GM23248 (cell line): Measurements from ENCODE around the gene ATP10A. TPM values are rescaled to one million over a fixed set of nuclear protein-coding genes. Genes with fewer than 3 reads are reported as not detected.

Experiments used
- DNase-seq: peaks from one replicate; pipeline ENCODE4 v3.0.0-alpha.2; 2015
- H2AFZ ChIP-seq: fragments of 200-600 bp; sonication (generic); 2 replicates; pipeline ENCODE4 v1.6.1; 2016; ENCODE audit warnings: antibody characterized with exemption
- H3F3A ChIP-seq: fragments of 200-600 bp; sonication (generic); 2 replicates; pipeline ENCODE4 v1.6.1; 2016; ENCODE audit warnings: mild to moderate bottlenecking, antibody characterized with exemption, mixed run types; ENCODE audit not compliant: insufficient read depth
- H3K27ac ChIP-seq: fragments of 200-600 bp; sonication (generic); 2 replicates; pipeline ENCODE4 v1.5.1; 2016; ENCODE audit warnings: mild to moderate bottlenecking
- H3K27me3 ChIP-seq: fragments of 200-600 bp; sonication (generic); replicated peaks from 2 replicates; pipeline ENCODE4 v1.6.1; 2016; ENCODE audit warnings: mild to moderate bottlenecking; ENCODE audit not compliant: insufficient read depth
- H3K36me3 ChIP-seq: fragments of 200-600 bp; sonication (generic); 2 replicates; pipeline ENCODE4 v1.6.1; 2016; ENCODE audit warnings: low read depth, mild to moderate bottlenecking
- H3K4me1 ChIP-seq: fragments of 200-600 bp; sonication (generic); 2 replicates; pipeline ENCODE4 v1.6.1; 2016; ENCODE audit warnings: mild to moderate bottlenecking; ENCODE audit not compliant: insufficient read depth
- H3K4me2 ChIP-seq: fragments of 200-600 bp; sonication (generic); one replicate; pipeline ENCODE4 v1.6.1; 2016; ENCODE audit warnings: mild to moderate bottlenecking; ENCODE audit not compliant: unreplicated experiment
- H3K4me3 ChIP-seq: fragments of 200-600 bp; sonication (generic); 2 replicates; pipeline ENCODE4 v1.5.1; 2016; ENCODE audit warnings: mild to moderate bottlenecking
- H3K79me2 ChIP-seq: fragments of 200-600 bp; sonication (generic); 2 replicates; pipeline ENCODE4 v1.6.1; 2016; ENCODE audit warnings: mild to moderate bottlenecking; ENCODE audit not compliant: insufficient read depth
- H3K9ac ChIP-seq: fragments of 200-600 bp; sonication (generic); 2 replicates; pipeline ENCODE4 v1.6.1; 2016; ENCODE audit warnings: mild to moderate bottlenecking
- H3K9me2 ChIP-seq: fragments of 200-600 bp; sonication (generic); 2 replicates; pipeline ENCODE4 v1.6.1; 2016; ENCODE audit warnings: mixed run types, mild to moderate bottlenecking, moderate library complexity; ENCODE audit not compliant: insufficient read depth
- H3K9me3 ChIP-seq: fragments of 200-600 bp; sonication (generic); one replicate; pipeline ENCODE4 v1.6.1; 2017; ENCODE audit warnings: low read depth
- H4K20me1 ChIP-seq: fragments of 200-600 bp; sonication (generic); 2 replicates; pipeline ENCODE4 v1.6.0; 2016; ENCODE audit not compliant: insufficient read depth
- EZH2 ChIP-seq: fragments of 200-600 bp; sonication (generic); IDR thresholded peaks from 2 replicates; pipeline ENCODE4 v1.6.1; 2018; ENCODE audit warnings: antibody characterized with exemption, mild to moderate bottlenecking; ENCODE audit not compliant: insufficient read depth, poor library complexity, severe bottlenecking
- EZH2phosphoT487 ChIP-seq: fragments of 200-600 bp; sonication (generic); IDR thresholded peaks from 2 replicates; pipeline ENCODE4 v1.6.1; 2018; ENCODE audit warnings: antibody characterized with exemption, moderate library complexity, mild to moderate bottlenecking, low read depth; ENCODE audit not compliant: insufficient read depth
- WGBS, 2 experiments: methylation state at CpG; one replicate each; pipeline ENCODE4 v1.1.6; 2015 to 2017; ENCODE audit warnings: low lambda C conversion rate in 2 of 2, low coverage in 1 of 2; ENCODE audit errors: missing lambda C conversion rate in 2 of 2; 5-methylcytosine and 5-hydroxymethylcytosine counted together
- in situ Hi-C: fragments of 300-500 bp; cut with MboI; formaldehyde crosslinking; loops from 2 replicates; pipeline ENCODE4 v1.15.0; 2020
- polyA plus RNA-seq: library from polyadenylated mRNA; unstranded; fragments of >200 nt; fragmentation: Nextera tagmentation; extraction: Ambion mirVana; gene quantifications from 2 replicates; pipeline ENCODE4 v1.2.1, GENCODE V29; 2016
- total RNA-seq: library from RNA; depleted of rRNA; stranded (reverse); fragments of >200 nt; shearing (Covaris generic); gene quantifications from 2 replicates; pipeline ENCODE4 v1.2.3, GENCODE V29; 2014

ATP10A gene
- total and polyA plus RNA-seq, 2 experiments from 2014 or later: 20.4 to 64.1 TPM

DNA sequence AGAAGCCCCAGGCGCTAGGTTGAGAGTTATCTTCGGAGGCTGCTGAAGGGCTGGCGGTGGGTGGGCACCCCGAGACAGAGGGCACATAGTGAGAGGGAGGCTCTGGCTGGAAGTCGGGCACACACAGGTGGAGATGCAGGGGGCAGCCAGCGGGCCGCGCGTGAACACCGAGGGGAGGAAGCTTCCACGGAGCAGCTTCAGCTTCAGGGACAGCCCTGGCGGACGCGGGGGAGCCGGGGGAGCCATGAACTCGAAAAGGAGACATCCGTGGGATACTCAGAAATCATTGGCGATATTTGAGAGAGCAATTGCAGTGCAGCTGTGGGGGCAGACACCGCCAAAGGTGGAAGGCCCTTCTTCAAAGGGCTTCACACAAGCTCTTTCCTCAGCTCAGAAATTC, 204.6 kb downstream of the ATP10A start:
- no peaks in the 10 kb centered on the region for H3K9me3 ChIP-seq
- no peaks in the 10 kb centered on the region for H3K36me3 ChIP-seq
- 82 to 89% methylated on average over 16 to 19 of the region's 19 CpGs for WGBS, 2 experiments
- H3K4me2 ChIP-seq: no peak overlapping the region
- TF ChIP-seq EZH2 (no peak), EZH2phosphoT487 (no peak)
- H3K4me1 ChIP-seq: no peaks in the 10 kb centered on the region
- H3K4me3 ChIP-seq: no peak overlapping the region
- H3K79me2 ChIP-seq: no peaks in the 10 kb centered on the region
- no peak overlapping the region for H3K9ac ChIP-seq
- in situ Hi-C loops: no loop called here
- H3K27me3 ChIP-seq: no peaks in the 10 kb centered on the region
- no peaks in the 10 kb centered on the region for H3F3A ChIP-seq
- no peak for DNase-seq
- no peak overlapping the region for H3K27ac ChIP-seq
- H2AFZ ChIP-seq: no peak overlapping the region
- H4K20me1 ChIP-seq: no peaks in the 10 kb centered on the region
- no peaks in the 10 kb centered on the region for H3K9me2 ChIP-seq

DNA sequence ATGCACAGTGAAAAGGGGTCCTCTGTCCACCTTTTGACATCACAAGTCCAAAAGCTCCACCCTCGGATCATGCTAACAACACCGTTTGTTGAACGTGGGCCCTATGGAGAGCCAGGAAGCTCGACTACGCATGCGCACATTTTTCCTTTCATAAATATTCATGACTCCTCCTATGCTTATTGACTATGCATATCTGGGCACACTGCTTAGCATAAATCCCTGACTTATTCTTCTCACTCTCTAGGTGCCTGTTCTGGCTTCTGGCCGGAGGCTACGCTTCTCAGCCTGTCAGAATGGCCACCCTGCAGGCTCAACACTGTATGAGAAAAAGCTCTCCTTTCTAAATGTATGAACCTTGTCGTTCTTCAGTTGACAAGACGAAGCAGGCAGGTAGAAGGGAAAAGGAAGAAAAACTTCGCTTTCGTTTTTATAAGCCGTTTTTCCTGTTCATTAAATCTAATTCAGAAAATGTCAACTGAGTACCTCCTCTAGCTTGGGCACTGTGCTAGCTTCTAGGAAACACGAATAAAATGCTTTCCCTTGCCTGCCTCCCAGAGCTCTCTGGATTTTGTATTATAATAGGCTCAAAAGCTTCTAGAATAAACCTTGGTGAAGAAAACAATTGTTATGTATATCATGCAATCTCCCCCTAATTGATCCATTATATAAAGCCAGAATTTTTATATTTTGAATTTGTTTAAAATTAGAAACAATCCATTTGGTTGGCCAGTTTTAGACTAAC, 207.7 kb downstream of the ATP10A start:
- Histone ChIP-seq H3K4me2 (no peak overlapping the region), H3K27ac (no peak overlapping the region), H3K4me1 (no peaks in the 10 kb centered on the region), H3F3A (no peaks in the 10 kb centered on the region), H3K4me3 (no peak overlapping the region), H3K36me3 (no peaks in the 10 kb centered on the region), H3K9ac (no peak overlapping the region), H3K79me2 (no peaks in the 10 kb centered on the region), H3K27me3 (no peaks in the 10 kb centered on the region), H3K9me2 (no peaks in the 10 kb centered on the region), H2AFZ (no peak overlapping the region), H4K20me1 (no peaks in the 10 kb centered on the region), H3K9me3 (no peaks in the 10 kb centered on the region)
- in situ Hi-C loops: no loop called here
- no peak for DNase-seq
- TF ChIP-seq EZH2phosphoT487: no peak
- no peak for TF ChIP-seq EZH2
- 78 to 85% methylated on average over 14 of the region's 14 CpGs for WGBS, 2 experiments

- no peaks in the 10 kb centered on the region for H3F3A ChIP-seq
- H3K36me3 ChIP-seq: no peaks in the 10 kb centered on the region
- no peak for DNase-seq
- WGBS, 2 experiments: 66 to 69% methylated on average over 2 of the region's 2 CpGs
- H4K20me1 ChIP-seq: no peaks in the 10 kb centered on the region
- no peaks in the 10 kb centered on the region for H3K4me1 ChIP-seq
- H3K9ac ChIP-seq: no peak overlapping the region
- H3K79me2 ChIP-seq: no peaks in the 10 kb centered on the region
- H2AFZ ChIP-seq: no peak overlapping the region
- H3K27ac ChIP-seq: no peak overlapping the region
- no peaks in the 10 kb centered on the region for H3K9me3 ChIP-seq
- H3K4me3 ChIP-seq: no peak overlapping the region
- in situ Hi-C loops: no loop called here
- H3K27me3 ChIP-seq: no peaks in the 10 kb centered on the region; the same call in 1 of the 2 replicates
- TF ChIP-seq EZH2 (no peak), EZH2phosphoT487 (no peak)
- no peak overlapping the region for H3K4me2 ChIP-seq
- no peaks in the 10 kb centered on the region for H3K9me2 ChIP-seq
Observed at GRCh38 chr15:25653371-25653770, 209.8 kb downstream of the ATP10A start.

DNA sequence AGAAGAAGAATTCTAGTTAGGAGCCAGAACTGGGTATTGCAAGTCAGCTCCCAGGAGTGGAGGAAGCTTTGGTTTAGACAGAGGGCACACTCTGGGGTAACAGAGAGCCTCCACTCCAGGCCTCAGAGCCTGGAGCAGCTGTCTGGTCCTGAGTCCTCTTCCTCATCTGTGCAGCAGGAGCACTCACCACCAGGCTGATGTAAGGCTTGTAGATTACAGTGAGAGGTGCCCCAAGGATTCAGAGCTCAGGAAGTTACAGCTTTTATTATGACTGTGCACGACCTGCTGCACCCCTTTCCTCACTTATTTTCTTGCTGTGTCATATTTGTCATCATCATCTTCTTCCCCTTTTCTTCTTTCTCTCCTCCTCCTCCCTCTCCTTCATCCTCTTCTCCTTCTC, 210.4 kb downstream of the ATP10A start:
- H4K20me1 ChIP-seq: no peaks in the 10 kb centered on the region
- 43 to 53% methylated on average over 1 of the region's 1 CpG for WGBS, 2 experiments
- no peak overlapping the region for H3K4me3 ChIP-seq
- H2AFZ ChIP-seq: no peak overlapping the region
- no peak overlapping the region for H3K4me2 ChIP-seq
- no peak overlapping the region for H3K27ac ChIP-seq
- no peaks in the 10 kb centered on the region; the same call in 1 of the 2 replicates for H3K27me3 ChIP-seq
- H3K9ac ChIP-seq: no peak overlapping the region
- no peaks in the 10 kb centered on the region for H3K4me1 ChIP-seq
- H3K79me2 ChIP-seq: no peaks in the 10 kb centered on the region
- no peaks in the 10 kb centered on the region for H3K9me3 ChIP-seq
- in situ Hi-C loops: no loop called here
- TF ChIP-seq EZH2 (no peak), EZH2phosphoT487 (no peak)
- no peaks in the 10 kb centered on the region for H3K36me3 ChIP-seq
- no peaks in the 10 kb centered on the region for H3K9me2 ChIP-seq
- no peaks in the 10 kb centered on the region for H3F3A ChIP-seq
- DNase-seq: no peak
